Breast epithelium (tissue), 3 donors: ENCODE data around the gene TRAPPC5.

ENCODE experiments used
- CTCF ChIP-seq, 3 donors: fragments of 450-650 bp; IDR thresholded peaks; one replicate each; pipeline ENCODE4 v1.5.1; 2016 to 2017; ENCODE audit warnings: antibody characterized with exemption in 3 of 3, mild to moderate bottlenecking in 3 of 3, moderate library complexity in 3 of 3
- POLR2A ChIP-seq: fragments of 450-650 bp; IDR thresholded peaks from one replicate; pipeline ENCODE4 v1.6.1; 2016; ENCODE audit warnings: antibody characterized with exemption, mild to moderate bottlenecking, moderate library complexity
- POLR2AphosphoS5 ChIP-seq, 3 donors: sonication (generic); formaldehyde crosslinking; IDR thresholded peaks; one replicate each; pipeline ENCODE4 v1.6.1; 2017; ENCODE audit warnings: antibody characterized with exemption in 3 of 3

GRCh38 chr19:7665076-7665475, 15.6 kb upstream of the TRAPPC5 start:
- no peak for TF ChIP-seq CTCF (IDR thresholded peaks at IDR 0.05)
- no peak for TF ChIP-seq POLR2A
- no peak for TF ChIP-seq POLR2AphosphoS5 (IDR thresholded peaks at IDR 0.05)
